OCI-LY1 (cell line): Measurements from ENCODE around the gene TAX1BP3.

ENCODE experiments used
- EZH2 ChIP-seq: fragments of 200-600 bp; sonication (generic), shearing (Covaris generic); IDR thresholded peaks from 2 replicates; pipeline ENCODE4 v1.8.0; 2017; ENCODE audit warnings: borderline replicate concordance, mixed run types, mild to moderate bottlenecking, antibody characterized with exemption, low read length, moderate library complexity, mixed read lengths
- TF ChIP-seq, protein P1 (sequence below): fragments of 200-600 bp; sonication (generic), shearing (Covaris generic); IDR thresholded peaks from 2 replicates; pipeline ENCODE4 v1.5.1; 2017; ENCODE audit warnings: mild to moderate bottlenecking, antibody characterized with exemption, low read length, moderate library complexity, mixed read lengths

DNA sequence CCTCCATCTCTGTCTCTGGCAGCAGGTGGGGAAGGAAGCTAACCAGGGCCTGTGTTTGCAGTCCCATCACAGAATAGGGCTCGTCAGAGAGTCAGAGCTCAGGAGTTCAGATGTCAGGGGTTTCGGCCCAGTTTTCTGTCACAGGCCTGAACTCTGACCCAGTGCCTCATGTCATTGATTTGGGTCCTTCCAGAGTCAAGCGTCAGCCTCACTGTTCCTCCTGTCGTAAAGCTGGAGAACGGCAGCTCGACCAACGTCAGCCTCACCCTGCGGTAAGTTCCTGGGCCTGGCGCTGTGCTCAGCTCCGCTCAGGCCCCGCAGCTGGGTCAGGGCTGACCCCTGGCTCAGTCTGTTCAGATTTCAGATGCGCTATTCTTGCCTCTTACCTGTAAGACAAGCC, 21.1 kb downstream of the TAX1BP3 start:
- TF ChIP-seq, protein P1, sequence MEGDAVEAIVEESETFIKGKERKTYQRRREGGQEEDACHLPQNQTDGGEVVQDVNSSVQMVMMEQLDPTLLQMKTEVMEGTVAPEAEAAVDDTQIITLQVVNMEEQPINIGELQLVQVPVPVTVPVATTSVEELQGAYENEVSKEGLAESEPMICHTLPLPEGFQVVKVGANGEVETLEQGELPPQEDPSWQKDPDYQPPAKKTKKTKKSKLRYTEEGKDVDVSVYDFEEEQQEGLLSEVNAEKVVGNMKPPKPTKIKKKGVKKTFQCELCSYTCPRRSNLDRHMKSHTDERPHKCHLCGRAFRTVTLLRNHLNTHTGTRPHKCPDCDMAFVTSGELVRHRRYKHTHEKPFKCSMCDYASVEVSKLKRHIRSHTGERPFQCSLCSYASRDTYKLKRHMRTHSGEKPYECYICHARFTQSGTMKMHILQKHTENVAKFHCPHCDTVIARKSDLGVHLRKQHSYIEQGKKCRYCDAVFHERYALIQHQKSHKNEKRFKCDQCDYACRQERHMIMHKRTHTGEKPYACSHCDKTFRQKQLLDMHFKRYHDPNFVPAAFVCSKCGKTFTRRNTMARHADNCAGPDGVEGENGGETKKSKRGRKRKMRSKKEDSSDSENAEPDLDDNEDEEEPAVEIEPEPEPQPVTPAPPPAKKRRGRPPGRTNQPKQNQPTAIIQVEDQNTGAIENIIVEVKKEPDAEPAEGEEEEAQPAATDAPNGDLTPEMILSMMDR = no peak
- TF ChIP-seq EZH2 = no peak
